Lower leg skin (tissue), 4 donors: Measurements from ENCODE around the gene SRPK1. TPM values are rescaled to one million over a fixed set of nuclear protein-coding genes. Genes with fewer than 3 reads are reported as not detected.

Source experiments
- DNase-seq, 2 donors: peaks; one replicate each; pipeline ENCODE4 v3.0.0-alpha.2; 2019; ENCODE audit warnings: low spot score in 2 of 2
- H3K4me3 ChIP-seq: fragments of 200-600 bp; sonication (generic); 2 replicates; pipeline ENCODE4 v1.5.1; 2017; ENCODE audit warnings: mild to moderate bottlenecking, low read depth; ENCODE audit not compliant: poor library complexity, severe bottlenecking
- POLR2A ChIP-seq, 2 donors: fragments of 450-650 bp; IDR thresholded peaks; one replicate each; pipeline ENCODE4 v1.6.1; 2016 to 2017; ENCODE audit warnings: antibody characterized with exemption in 2 of 2, mild to moderate bottlenecking in 1 of 2, moderate library complexity in 1 of 2
- WGBS, 2 donors: methylation state at CpG; one replicate each; pipeline ENCODE4 v1.1.5; 2018; 5-methylcytosine and 5-hydroxymethylcytosine counted together
- intact Hi-C: fragments of 100-400 bp; cut with DNase I; formaldehyde crosslinking; loops from one replicate; pipeline ENCODE4 v1.15.0; 2023; ENCODE audit warnings: low total_unique reads
- total RNA-seq, 4 donors: library from RNA; depleted of rRNA; stranded (reverse); fragments of >200 nt; gene quantifications; one replicate each; pipeline ENCODE4 v1.1.0, GENCODE V29; 2016
- TF ChIP-seq, protein P1 (sequence below), 3 donors: fragments of 450-650 bp; IDR thresholded peaks; one replicate each; pipeline ENCODE4 v1.5.1; 2016; ENCODE audit warnings: antibody characterized with exemption in 3 of 3, mild to moderate bottlenecking in 3 of 3, moderate library complexity in 2 of 3

The SRPK1 gene
- total RNA-seq, 4 donors from 2014 or later, result 98.3 to 145 (median 111) TPM

DNA sequence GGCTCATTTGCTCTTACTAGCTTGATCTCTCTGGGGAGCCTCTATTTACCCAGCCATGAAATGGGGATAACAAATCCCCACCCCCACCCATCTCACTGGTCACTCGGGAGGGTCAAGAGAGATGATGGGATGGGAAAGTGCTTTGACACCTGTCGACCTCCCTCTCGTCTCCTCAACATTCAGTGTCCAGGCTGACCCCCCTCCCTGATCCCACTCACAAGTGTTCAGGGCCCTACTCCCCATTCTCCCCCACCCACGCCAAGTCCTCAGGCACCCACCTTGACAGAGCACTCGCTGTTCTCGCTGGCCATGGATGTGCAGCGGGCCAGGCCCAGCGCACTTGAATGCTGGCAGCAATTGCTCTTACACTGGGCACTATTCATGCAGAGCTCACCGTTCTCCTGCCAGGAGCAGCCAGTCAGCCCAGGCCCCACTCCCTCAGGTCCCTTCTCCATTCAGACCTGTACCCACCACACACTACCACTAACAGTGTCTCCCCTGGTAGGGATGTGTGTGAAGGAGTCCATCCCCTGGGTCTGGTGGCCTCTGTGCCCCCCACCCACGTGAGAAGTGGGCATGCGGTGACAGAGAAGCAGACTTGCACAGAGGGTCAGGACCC is 125.3 kb downstream of the SRPK1 start:
- no peak for DNase-seq
- intact Hi-C loops, result no loop called here
- 92 to 93% methylated on average over 11 of the region's 11 CpGs for WGBS, 2 donors
- no peak overlapping the region for H3K4me3 ChIP-seq
- TF ChIP-seq, protein P1, sequence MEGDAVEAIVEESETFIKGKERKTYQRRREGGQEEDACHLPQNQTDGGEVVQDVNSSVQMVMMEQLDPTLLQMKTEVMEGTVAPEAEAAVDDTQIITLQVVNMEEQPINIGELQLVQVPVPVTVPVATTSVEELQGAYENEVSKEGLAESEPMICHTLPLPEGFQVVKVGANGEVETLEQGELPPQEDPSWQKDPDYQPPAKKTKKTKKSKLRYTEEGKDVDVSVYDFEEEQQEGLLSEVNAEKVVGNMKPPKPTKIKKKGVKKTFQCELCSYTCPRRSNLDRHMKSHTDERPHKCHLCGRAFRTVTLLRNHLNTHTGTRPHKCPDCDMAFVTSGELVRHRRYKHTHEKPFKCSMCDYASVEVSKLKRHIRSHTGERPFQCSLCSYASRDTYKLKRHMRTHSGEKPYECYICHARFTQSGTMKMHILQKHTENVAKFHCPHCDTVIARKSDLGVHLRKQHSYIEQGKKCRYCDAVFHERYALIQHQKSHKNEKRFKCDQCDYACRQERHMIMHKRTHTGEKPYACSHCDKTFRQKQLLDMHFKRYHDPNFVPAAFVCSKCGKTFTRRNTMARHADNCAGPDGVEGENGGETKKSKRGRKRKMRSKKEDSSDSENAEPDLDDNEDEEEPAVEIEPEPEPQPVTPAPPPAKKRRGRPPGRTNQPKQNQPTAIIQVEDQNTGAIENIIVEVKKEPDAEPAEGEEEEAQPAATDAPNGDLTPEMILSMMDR (IDR thresholded peaks at IDR 0.05), result no peak
- no peak for TF ChIP-seq POLR2A (IDR thresholded peaks at IDR 0.05)

DNA sequence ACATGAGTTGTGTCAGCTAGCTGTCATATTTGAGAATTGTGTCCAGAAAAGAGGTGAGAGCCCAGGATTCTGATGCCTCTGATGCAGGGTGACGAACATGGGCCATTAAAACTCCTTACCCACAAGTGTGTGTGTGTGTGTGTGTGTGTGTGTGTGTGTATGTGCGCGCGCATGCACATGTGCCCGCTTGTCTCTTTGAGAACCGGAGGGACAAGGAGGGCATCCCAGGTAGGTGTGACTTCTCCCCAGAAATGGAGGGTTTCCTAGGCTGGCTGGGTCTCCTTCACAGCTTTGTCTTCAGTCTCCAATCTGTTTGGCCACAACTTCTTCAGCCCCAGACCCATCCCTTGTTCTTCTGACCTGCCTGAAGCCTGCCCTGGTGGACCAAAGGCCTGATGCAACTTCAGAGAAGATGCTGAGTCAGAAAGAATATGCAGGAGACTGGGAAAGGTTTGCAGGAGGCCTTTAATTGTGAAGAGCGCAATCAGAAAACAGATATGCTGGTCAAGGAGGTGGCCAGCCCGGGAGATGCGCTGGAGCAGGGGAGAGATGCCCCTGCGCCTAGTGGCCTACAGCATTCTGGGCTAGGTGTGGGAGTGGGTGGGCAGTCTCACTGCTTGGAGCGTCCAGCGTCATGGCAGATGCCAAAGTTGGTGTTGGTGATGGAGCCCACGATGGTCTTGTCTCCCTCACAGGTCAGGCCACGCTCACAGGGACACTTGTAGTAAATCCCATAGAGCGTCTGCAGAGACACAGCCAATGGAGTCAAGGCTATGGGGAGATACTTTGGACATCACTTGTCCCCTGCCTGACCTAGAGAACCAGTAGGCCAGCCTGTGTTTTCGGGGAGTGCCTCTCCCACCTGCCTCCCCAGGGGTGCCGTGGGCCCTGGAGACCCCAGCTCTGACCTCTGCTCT is 126.1 kb downstream of the SRPK1 start:
- no peak overlapping the region for H3K4me3 ChIP-seq
- 90 to 91% methylated on average over 17 of the region's 17 CpGs for WGBS, 2 donors
- intact Hi-C loops, result no loop called here
- no peak for DNase-seq
- no peak for TF ChIP-seq POLR2A (IDR thresholded peaks at IDR 0.05)
- TF ChIP-seq, protein P1 (IDR thresholded peaks at IDR 0.05), result no peak

DNA sequence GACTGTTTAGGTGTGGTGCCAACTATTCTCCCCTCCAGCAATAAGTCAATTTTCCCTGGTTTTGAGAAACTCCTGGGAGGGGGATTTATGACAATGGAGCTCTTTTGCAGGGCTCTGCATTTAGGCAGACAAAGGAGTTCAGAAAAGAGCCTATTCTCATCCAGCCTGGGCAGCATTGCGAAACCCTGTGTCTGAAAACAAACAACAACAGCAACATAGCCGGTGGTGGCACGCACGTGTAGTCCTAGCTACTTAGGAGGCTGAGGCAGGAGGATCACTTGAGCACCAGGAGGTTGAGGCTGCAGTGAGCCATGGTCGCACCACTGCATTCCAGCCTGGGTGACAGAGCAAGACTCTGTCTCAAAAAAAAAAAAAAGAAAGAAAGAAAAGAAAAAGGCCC is 130.2 kb downstream of the SRPK1 start:
- no peak for DNase-seq
- TF ChIP-seq, protein P1 (IDR thresholded peaks at IDR 0.05), result no peak
- no peak for TF ChIP-seq POLR2A (IDR thresholded peaks at IDR 0.05)
- WGBS, 2 donors, result 69 to 75% methylated on average over 5 of the region's 5 CpGs
- H3K4me3 ChIP-seq, result no peak overlapping the region
- intact Hi-C loops, result no loop called here

DNA sequence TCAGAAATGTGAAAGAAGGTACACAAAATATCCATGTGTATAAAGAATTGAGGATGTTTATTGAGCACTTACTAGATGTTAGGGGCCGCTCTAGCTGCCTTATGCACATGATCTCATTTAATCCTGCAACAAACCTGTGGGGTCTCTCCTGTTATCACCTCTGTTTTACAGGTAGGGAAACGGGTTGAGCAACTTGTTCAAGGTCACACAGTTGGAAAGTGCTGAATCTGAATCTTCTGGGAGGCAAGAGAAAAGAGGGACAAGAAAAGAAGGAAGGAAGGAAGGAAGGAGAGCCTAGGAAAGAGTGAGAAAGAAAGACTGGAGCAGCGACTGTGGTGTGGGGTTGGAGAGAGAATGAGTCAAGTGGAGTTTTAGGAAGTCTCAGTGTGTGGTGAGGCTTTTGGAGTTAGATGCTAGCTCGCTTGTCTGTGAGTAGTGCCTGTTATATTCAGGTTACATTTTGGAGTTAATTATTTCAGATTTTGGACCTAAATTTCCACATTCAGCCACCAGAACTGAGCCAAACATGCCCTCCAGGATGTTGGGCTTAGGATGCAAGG is 132.4 kb downstream of the SRPK1 start:
- H3K4me3 ChIP-seq, result no peak overlapping the region
- intact Hi-C loops, result no loop called here
- DNase-seq, result no peak
- TF ChIP-seq, protein P1 (IDR thresholded peaks at IDR 0.05), result no peak
- no peak for TF ChIP-seq POLR2A (IDR thresholded peaks at IDR 0.05)
- 60 to 74% methylated on average over 4 of the region's 4 CpGs for WGBS, 2 donors

DNA sequence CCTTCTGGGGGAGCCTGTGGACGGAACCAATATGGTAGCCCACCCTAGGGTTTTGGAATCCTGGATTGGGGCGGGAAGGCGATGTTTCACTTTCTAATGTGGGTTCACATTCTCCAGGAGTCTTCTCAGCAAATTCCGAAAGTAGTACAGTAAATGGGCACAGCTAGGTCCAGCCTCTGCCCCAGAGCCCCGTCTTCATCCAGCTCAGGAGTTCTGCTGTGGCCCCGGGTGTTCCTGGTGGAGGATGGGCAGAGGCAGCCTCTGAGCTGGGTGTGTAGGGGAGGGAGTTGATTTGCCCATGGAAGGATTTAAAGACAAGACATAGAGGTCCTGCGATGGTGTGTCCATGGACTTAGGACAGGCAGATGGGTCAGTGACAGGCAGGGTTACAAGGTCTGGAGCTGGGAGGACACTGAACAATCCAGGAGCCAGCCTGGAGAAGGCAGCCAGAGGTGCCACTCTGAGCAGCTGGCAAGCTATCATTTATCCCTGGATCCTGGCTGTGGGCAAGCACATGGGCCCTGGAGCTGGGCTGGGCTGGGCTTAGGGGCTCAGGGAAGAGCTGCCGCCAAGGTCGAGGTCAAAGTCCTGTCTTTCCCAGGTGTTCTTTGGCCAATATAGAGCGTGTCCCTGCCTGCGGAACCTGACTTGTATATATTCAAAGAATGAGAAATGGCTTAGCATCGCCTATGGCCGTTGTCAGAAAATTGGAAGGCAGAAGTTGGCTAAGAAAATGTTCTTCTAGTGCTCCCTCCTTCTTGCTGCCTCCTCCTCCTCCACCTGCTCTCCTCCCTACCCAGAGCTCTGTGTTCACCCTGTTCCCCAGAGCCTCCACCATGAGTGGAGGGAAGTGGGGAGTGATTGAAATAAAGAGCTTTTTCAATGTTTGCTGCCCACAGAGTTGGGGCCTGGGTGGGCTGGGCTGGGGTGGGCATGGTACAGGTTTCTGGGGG is 133.4 kb downstream of the SRPK1 start:
- no peak overlapping the region for H3K4me3 ChIP-seq
- intact Hi-C loops, result no loop called here
- 70 to 73% methylated on average over 13 of the region's 13 CpGs for WGBS, 2 donors
- no peak for DNase-seq
- TF ChIP-seq, protein P1 (IDR thresholded peaks at IDR 0.05), result no peak
- TF ChIP-seq POLR2A (IDR thresholded peaks at IDR 0.05), result no peak
